KOPT-K1 (cell line): Measurements from ENCODE around the gene GRID1.

Source experiments
- H3K27ac ChIP-seq: fragments of 200-600 bp; sonication (generic); 2 replicates; pipeline ENCODE4 v1.5.1; 2016; ENCODE audit warnings: antibody characterized with exemption, mild to moderate bottlenecking, low read depth, low read length; ENCODE audit not compliant: poor library complexity, severe bottlenecking
- H3K36me3 ChIP-seq: fragments of 200-600 bp; sonication (generic); 2 replicates; pipeline ENCODE4 v1.5.1; 2017; ENCODE audit warnings: antibody characterized with exemption, mild to moderate bottlenecking, low read length, moderate library complexity; ENCODE audit not compliant: insufficient read depth
- H3K9me3 ChIP-seq: fragments of 200-600 bp; sonication (generic); 2 replicates; pipeline ENCODE4 v1.5.1; 2017; ENCODE audit warnings: antibody characterized with exemption, low read length, mild to moderate bottlenecking; ENCODE audit not compliant: insufficient read depth, poor library complexity, severe bottlenecking

Gene GRID1

GRCh38 chr10:86330778-86331763 is 35.5 kb downstream of the GRID1 start:
- H3K36me3 ChIP-seq, result no peaks in the 10 kb centered on the region
- H3K27ac ChIP-seq, result no peak overlapping the region
- H3K9me3 ChIP-seq, result no peaks in the 10 kb centered on the region

GRCh38 chr10:86329896-86330680 is 36.5 kb downstream of the GRID1 start:
- Histone ChIP-seq H3K9me3 (no peaks in the 10 kb centered on the region), H3K36me3 (no peaks in the 10 kb centered on the region)

GRCh38 chr10:86329093-86329710 is 37.4 kb downstream of the GRID1 start:
- no peaks in the 10 kb centered on the region for H3K9me3 ChIP-seq
- no peaks in the 10 kb centered on the region for H3K36me3 ChIP-seq
- H3K27ac ChIP-seq, result no peak overlapping the region

More at GRCh38 chr10:86329896-86330680, 36.5 kb downstream of the GRID1 start:
- no peak overlapping the region for H3K27ac ChIP-seq

- H3K27ac ChIP-seq, result no peak overlapping the region
- no peaks in the 10 kb centered on the region for H3K36me3 ChIP-seq
- no peaks in the 10 kb centered on the region for H3K9me3 ChIP-seq
Measured at GRCh38 chr10:86327954-86328725, 38.5 kb downstream of the GRID1 start.

GRCh38 chr10:86325158-86325557 is 41.4 kb downstream of the GRID1 start:
- no peaks in the 10 kb centered on the region for H3K9me3 ChIP-seq
- H3K27ac ChIP-seq, result no peak overlapping the region
- no peaks in the 10 kb centered on the region for H3K36me3 ChIP-seq

- Histone ChIP-seq H3K27ac (no peak overlapping the region), H3K9me3 (no peaks in the 10 kb centered on the region), H3K36me3 (no peaks in the 10 kb centered on the region)
Measured at GRCh38 chr10:86321568-86321967, 45.0 kb downstream of the GRID1 start.

- Histone ChIP-seq H3K9me3 (no peaks in the 10 kb centered on the region), H3K27ac (no peak overlapping the region), H3K36me3 (no peaks in the 10 kb centered on the region)
Measured at GRCh38 chr10:86319676-86320075, 46.9 kb downstream of the GRID1 start.

- H3K36me3 ChIP-seq, result no peaks in the 10 kb centered on the region
- no peak overlapping the region for H3K27ac ChIP-seq
- H3K9me3 ChIP-seq, result no peaks in the 10 kb centered on the region
Measured at GRCh38 chr10:86317949-86318725, 48.5 kb downstream of the GRID1 start.

GRCh38 chr10:86316990-86317389 is 49.6 kb downstream of the GRID1 start:
- H3K9me3 ChIP-seq, result no peaks in the 10 kb centered on the region
- no peaks in the 10 kb centered on the region for H3K36me3 ChIP-seq
- H3K27ac ChIP-seq, result no peak overlapping the region

GRCh38 chr10:86316274-86316835 is 50.2 kb downstream of the GRID1 start:
- H3K27ac ChIP-seq, result no peak overlapping the region
- no peaks in the 10 kb centered on the region for H3K36me3 ChIP-seq
- H3K9me3 ChIP-seq, result no peaks in the 10 kb centered on the region

- Histone ChIP-seq H3K27ac (no peak overlapping the region), H3K9me3 (no peaks in the 10 kb centered on the region), H3K36me3 (no peaks in the 10 kb centered on the region)
Measured at GRCh38 chr10:86315549-86315942, 51.0 kb downstream of the GRID1 start.

GRCh38 chr10:86314616-86315548 is 51.7 kb downstream of the GRID1 start:
- H3K27ac ChIP-seq, result no peak overlapping the region
- H3K9me3 ChIP-seq, result no peaks in the 10 kb centered on the region
- H3K36me3 ChIP-seq, result no peaks in the 10 kb centered on the region

- H3K27ac ChIP-seq, result no peak overlapping the region
Measured at GRCh38 chr10:86313621-86314041, 53.0 kb downstream of the GRID1 start.

More at GRCh38 chr10:86313621-86314041, 53.0 kb downstream of the GRID1 start:
- Histone ChIP-seq H3K9me3 (no peaks in the 10 kb centered on the region), H3K36me3 (no peaks in the 10 kb centered on the region)
